Left renal pelvis (tissue), 4 donors: Measurements from ENCODE around the gene PHLDA2. TPM values are rescaled to one million over a fixed set of nuclear protein-coding genes. Genes with fewer than 3 reads are reported as not detected.
"Not testable (repeated sequence)": the region's sequence is repeated elsewhere in the genome, so short reads cannot be mapped to it uniquely, and the experiment has no call there.

Experiments used
- DNase-seq, 4 donors: peaks; one replicate each; pipeline ENCODE4 v3.0.0-alpha.2; 2013; ENCODE audit warnings: low read depth in 4 of 4, low spot score in 3 of 4
- polyA plus RNA-seq, 4 donors: library from polyadenylated mRNA; unstranded; fragments of 120-200 nt; gene quantifications; one replicate each; pipeline ENCODE4 v1.2.1, GENCODE V29; 2013; ENCODE audit not compliant: insufficient read length in 4 of 4

PHLDA2 gene
- polyA plus RNA-seq, 4 donors = 0.34 to 3.9 (median 0.48) TPM

GRCh38 chr11:2916114-2916891 lies 12.9 kb downstream of the PHLDA2 start:
- no peak for DNase-seq

GRCh38 chr11:2915473-2915872 lies 13.7 kb downstream of the PHLDA2 start:
- DNase-seq = no peak

GRCh38 chr11:2914455-2915195 lies 14.6 kb downstream of the PHLDA2 start:
- DNase-seq = no peak

GRCh38 chr11:2913776-2914175 lies 15.4 kb downstream of the PHLDA2 start:
- no peak for DNase-seq

GRCh38 chr11:2913019-2913431 lies 16.2 kb downstream of the PHLDA2 start:
- DNase-seq = no peak

- DNase-seq = no peak
These were observed 16.7 kb downstream of the PHLDA2 start for GRCh38 chr11:2912498-2912897.

GRCh38 chr11:2911785-2912391 lies 17.3 kb downstream of the PHLDA2 start:
- no peak for DNase-seq

- DNase-seq = no peak
These were observed 18.0 kb downstream of the PHLDA2 start for GRCh38 chr11:2911088-2911784.

- no peak for DNase-seq
These were observed 18.7 kb downstream of the PHLDA2 start for GRCh38 chr11:2910401-2910955.

- DNase-seq = no peak
These were observed 19.9 kb downstream of the PHLDA2 start for GRCh38 chr11:2909133-2909902.

GRCh38 chr11:2908130-2908529 lies 21.1 kb downstream of the PHLDA2 start:
- no peak for DNase-seq

- not testable (repeated sequence) for DNase-seq
These were observed 23.9 kb downstream of the PHLDA2 start for GRCh38 chr11:2905299-2905698.

- DNase-seq = no peak
These were observed 24.8 kb downstream of the PHLDA2 start for GRCh38 chr11:2904153-2905052.

GRCh38 chr11:2903672-2904011 lies 25.6 kb downstream of the PHLDA2 start:
- no peak for DNase-seq

GRCh38 chr11:2902784-2903671 lies 26.2 kb downstream of the PHLDA2 start:
- no peak for DNase-seq

- DNase-seq = peak in 1 of 4 donors; percentile 73
These were observed 27.1 kb downstream of the PHLDA2 start for GRCh38 chr11:2901854-2902783.
